GM10266 (cell line): ENCODE results near the gene POU2AF2.

Experiments used
- DNase-seq: peaks from one replicate; pipeline ENCODE4 v3.0.0; 2012; ENCODE audit errors: extremely low spot score
- TF ChIP-seq, protein P1 (sequence below): IDR thresholded peaks from 2 replicates; pipeline ENCODE4 v1.5.1; 2012; ENCODE audit warnings: mild to moderate bottlenecking, low read depth; ENCODE audit not compliant: control insufficient read depth, insufficient read depth; ENCODE audit errors: missing control alignments

Gene POU2AF2

GRCh38 chr11:111245425-111245824 lies at the start of gene POU2AF2:
TSS of gene POU2AF2 (plus strand) at chr11:111245725. CDS start at chr11:111245854, 129 bp downstream.
- no peak for DNase-seq
- TF ChIP-seq, protein P1, sequence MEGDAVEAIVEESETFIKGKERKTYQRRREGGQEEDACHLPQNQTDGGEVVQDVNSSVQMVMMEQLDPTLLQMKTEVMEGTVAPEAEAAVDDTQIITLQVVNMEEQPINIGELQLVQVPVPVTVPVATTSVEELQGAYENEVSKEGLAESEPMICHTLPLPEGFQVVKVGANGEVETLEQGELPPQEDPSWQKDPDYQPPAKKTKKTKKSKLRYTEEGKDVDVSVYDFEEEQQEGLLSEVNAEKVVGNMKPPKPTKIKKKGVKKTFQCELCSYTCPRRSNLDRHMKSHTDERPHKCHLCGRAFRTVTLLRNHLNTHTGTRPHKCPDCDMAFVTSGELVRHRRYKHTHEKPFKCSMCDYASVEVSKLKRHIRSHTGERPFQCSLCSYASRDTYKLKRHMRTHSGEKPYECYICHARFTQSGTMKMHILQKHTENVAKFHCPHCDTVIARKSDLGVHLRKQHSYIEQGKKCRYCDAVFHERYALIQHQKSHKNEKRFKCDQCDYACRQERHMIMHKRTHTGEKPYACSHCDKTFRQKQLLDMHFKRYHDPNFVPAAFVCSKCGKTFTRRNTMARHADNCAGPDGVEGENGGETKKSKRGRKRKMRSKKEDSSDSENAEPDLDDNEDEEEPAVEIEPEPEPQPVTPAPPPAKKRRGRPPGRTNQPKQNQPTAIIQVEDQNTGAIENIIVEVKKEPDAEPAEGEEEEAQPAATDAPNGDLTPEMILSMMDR = no peak

GRCh38 chr11:111200010-111200534 lies 45.5 kb upstream of the POU2AF2 start:
- no peak for DNase-seq
- TF ChIP-seq, protein P1 = no peak

- no peak for DNase-seq
- TF ChIP-seq, protein P1 = no peak
Measured at GRCh38 chr11:111204211-111204610, 41.3 kb upstream of the POU2AF2 start.

GRCh38 chr11:111205632-111206385 lies 39.7 kb upstream of the POU2AF2 start:
- DNase-seq = no peak
- TF ChIP-seq, protein P1 = no peak

DNA sequence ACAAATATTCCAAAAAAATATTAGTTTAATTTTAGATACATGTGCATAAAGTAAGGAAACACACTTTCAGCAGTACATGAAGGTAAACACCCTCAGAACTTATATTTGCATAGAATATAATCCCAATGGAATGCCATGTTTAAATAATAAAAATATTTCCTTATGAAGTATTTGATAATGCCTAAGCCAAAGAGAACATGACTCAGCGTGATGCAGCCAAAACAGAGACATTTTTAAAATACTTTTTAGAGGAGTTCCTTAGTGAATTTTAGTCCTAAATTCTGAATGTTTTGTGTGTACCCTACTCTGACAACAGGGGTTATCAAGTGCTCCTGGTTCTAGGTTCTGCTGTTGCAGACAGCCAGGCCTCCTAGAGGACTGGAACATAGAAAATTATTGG lies 39.1 kb upstream of the POU2AF2 start:
- no peak for DNase-seq
- TF ChIP-seq, protein P1 = no peak

- TF ChIP-seq, protein P1 = no peak
- DNase-seq = no peak
Measured at GRCh38 chr11:111207213-111207612, 38.3 kb upstream of the POU2AF2 start.
